Activated CD4-positive, alpha-beta T cell treated with anti-CD3 and anti-CD28 coated beads, Interleukin-2, amount 50 U/mL, for 48 hours (primary cell): ENCODE data around the gene SEMA5B.
A peak's percentile ranks its signal among the peaks of the same experiment; 100 is the strongest.

ENCODE experiments used
- DNase-seq, 2 experiments: peaks; one replicate each; pipeline ENCODE4 v3.0.0-alpha.2; 2020

SEMA5B gene

DNA sequence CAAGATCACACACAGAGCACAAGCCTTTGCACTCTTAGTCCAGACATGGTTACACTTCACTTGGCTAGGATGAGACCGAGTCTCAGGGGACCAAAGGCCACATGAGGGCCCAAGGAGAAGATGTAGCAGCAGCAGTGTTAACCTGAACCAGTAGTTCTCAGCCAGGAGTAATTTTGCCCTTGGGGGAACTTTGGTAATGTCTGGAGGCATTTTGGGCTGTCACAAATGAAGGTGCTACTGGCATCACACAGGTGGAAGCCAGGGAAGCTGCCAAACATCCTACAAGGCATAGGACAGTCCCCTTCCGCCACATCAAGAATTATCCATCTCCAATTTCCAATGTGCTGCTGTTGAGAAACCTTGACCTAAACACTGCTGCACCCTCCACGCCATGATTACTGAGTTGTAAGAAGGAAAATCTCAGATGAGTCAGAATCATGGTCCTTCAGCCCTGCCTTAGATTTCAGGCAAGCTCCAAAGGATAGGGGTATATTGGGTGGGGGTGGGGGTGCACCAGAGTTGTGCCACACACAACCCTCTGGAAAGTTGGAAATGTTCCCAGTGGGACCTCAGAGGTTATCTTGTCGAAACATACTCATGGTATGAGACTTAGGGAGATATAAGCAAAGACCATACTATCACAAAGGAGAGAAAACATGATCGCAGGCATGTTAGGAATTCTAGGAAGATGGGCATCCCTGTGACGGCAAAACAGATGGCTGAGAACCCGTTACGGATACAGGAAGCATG lies 36.2 kb downstream of the SEMA5B start:
- DNase-seq = no peak

DNA sequence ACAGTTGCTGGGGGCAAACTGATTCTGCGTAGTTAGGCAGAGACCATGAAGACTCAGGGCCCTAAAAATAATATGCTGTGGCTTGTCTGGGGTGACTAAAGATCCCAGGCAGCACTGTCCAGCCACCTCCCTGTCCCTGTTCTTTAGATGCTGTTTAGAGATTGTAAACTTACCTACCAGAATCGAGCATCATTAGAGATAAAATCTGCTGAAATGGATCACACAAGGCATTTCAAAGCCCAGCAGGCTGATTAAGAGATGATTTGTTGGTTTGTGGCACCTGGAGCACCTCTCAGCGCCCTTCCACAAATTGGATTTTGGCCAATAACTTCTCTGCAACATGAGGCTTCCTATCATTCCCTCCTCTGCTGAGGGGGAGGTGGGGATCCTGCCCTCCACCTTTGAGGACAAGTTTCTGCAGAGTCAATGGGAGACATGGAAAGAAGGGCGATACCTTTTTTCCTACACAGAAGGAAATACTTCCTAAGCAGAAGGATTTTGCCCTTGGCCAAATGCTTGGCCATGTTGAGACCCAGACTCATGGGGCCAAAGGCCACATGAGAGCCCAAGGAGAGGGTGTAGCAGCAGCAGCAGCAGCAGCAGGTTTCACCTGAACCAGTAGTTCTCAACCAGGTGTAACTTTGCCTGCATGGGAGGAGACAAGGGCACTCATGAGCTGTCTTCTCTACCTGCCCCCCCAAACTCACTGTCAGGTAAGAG lies 37.5 kb downstream of the SEMA5B start:
- no peak for DNase-seq

DNA sequence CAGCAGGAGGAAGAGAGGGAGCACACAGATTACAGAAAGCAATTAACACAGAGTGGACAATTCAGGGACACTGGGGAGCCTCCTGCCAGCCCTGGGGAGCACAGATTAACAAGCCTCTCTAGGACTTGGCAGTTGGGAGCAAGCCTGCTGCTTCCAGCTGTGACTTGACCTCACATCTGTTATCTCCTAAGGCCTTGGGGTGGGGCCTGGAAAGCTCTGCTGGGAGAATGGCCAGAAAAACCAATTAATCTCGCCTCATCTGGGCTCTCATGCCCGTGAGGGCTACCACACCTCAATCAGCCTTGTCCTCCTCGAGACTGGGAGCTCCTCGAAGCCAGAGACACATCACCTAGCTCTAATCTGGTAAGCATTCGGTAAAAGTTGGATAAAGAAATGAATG lies 39.1 kb downstream of the SEMA5B start:
- no peak for DNase-seq

DNA sequence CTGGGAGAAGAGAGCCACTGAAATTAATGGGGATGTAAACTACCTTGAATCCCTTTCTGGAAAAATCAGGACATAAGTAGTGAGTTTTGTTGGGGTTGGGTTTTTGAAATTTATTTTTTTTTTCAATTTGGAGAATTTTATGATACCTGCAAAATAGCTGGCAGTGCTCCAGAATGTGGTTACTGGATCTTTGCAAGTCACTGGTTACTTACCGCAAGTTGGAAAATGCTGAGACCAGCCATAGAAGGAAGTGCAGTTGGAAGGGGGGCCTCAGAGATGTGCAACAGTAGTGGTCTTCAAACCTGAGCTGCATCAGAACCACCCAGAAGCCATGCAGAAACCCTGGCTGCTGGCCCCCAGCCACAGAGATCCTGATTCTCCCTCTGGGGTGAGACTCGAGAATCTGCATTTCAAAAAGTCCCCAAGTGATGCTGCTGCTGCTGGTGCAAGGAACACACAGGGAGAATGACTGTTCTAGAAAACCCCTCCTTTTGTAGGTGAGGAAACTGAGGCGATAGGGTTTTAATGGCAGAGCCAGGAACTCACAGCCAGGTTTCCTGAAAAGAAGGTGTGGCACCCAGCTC lies 39.7 kb downstream of the SEMA5B start:
- DNase-seq = no peak

DNA sequence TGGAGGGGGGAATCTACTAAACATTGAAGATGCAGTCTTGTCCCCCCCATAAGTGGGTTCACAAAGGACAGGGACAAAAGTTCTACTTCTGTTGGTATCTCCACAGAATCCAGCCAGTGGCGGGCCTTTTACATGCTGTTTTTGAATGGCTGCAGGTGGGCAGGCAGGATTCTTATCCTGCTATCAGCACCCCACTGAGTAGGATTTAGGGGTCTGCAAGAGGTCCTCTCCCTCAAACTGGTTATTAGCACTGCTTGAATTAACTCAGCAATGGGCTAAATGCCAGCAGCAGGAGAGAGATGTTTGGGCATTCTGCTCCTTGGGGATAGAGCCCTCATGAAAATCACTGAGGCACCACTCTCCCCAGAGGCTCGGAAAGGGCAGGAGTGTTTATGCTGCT lies 40.3 kb downstream of the SEMA5B start:
- no peak for DNase-seq

DNA sequence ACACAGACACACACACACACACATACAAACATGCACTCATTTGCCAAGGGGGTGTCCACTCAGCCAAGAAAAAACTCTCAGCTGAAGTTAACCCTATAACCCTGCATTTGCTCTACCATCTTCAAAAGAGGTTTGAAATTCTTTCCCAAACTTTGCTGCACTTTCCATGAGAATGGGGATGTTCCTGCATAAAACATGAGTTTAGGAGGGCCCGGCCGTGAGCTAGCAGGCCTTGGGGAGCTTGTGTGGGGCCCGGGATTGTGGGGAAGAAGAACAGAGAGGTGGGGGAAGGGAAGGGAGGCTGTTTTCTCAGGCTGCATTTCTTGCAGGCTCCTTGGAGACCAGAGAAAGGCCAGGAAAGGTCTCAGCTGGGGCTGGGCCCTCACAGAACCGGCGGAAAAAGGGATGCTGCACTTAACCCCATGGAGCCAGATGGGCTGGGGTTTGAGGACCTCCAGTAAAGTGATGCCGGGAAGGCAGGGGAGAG lies 40.8 kb downstream of the SEMA5B start:
- no peak for DNase-seq

DNA sequence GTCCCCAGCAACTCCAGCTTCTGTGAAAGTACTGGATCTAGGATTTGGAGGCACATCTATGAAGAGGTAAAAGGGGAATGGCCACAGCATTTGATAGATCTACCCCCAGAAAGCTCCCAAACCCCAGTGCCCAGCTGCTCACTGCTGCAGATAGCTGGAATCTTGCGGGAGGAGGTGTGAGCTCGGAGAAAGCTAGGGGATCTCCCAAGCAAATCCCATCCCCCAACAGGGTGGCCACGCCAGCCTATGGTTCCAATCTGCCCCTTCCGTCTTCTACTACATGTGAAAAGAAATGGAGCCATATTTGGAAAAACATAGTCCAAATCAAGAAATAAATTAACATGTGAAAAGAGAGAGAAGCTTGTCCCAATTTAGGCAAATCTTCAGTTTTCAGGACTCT lies 42.0 kb downstream of the SEMA5B start:
- no peak for DNase-seq

DNA sequence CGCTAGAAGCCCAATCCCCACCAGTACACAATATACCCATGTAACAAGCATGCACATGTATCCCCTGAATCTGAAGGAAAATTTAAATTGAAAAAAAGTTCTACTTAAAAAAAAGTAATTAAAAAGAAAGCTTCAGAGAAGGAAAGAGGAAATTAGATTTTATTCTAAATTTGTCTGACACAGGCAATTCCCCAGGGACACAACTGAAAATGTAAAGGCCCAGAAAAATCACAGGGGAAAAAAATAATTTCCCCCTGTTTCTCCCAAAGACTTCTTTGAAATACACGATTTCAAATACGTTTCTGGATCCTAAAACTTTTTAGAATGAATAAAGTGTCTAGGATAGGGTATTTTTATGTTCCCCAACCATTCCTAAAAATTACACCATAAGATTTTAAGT lies 42.9 kb downstream of the SEMA5B start:
- DNase-seq = no peak

DNA sequence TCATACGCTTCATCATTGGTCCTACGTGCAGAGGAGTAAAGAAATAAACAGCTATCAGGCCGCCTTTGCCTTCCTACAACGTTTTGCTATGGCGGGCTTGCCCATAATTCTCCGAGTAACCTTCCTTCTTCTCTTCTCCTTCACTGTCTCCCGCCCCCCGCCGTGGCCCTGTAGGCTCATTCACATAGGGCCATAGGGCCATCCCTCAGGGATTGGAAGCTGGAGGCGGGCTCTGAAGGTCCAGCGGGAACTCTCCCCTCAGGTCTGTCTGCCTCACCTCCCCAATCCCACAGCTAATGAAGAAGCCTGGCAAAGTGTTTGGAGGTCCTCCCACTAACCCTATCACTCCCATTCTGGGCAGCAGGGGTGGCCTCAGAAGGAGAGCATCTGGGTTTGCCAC lies 43.6 kb downstream of the SEMA5B start:
- DNase-seq = no peak

DNA sequence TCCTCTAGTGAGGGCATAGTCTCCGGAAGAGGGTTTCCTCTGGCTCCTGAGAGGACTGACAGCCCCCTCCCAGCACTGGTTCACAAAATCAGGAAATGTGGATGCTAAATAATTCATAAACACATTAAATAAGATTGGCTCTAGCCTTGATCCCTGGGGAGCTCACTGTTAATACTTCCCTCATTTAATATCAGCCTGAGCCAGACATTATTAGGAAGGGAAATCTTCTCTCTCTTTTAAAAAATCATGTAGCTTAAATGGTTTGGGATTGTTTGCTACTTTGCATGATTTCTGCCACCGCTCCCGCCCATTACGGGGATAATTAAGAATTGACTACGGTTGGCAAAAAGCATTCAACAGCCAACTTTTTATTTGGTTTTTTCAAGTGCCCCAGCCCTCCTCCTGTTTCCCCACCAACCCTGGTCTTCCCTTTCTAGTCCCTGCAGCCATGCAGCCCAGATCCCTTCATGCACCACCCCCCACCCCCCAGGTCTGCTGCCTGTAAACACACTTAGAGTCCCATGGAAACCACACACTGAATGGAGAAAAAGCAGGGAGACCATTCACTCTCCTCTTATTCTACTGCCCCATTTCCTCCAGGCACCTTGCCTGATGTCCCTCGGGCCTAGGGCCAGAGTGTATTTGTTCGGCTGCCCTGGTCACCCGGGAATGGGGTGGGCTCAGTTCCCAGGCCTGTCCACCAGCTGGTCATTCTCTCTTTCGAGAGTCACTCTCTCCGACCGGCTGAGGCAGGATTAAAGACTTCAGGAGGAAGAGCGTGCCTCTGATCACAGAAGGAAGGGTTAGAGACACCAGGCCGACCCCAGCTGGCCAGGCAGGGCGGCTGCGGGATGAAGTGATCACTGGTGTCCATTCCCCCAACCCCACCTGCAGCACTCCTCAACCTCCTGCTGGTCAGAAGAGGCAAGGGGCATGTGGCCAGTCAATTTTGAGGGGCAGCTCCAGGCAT lies 45.1 kb downstream of the SEMA5B start:
- no peak for DNase-seq

DNA sequence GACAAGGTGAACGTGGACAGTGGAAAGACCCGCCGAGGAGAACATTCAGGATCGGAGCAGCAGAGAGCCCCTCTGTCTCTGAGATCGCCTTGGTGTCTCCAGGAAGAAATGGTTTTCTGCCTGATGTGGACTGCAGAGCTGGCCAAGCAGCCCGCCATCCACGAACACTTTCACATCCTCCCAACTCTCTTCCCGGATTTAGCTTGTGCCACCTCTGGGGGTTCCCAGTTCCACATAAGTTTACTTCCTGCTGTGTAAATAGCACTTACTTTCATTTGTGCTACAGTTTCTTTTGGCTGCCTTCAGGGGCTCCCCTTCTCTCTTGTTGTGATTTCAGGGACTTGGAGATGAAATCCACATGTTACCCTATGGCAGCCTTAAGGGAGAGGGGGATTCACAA lies 48.4 kb downstream of the SEMA5B start:
- no peak for DNase-seq

DNA sequence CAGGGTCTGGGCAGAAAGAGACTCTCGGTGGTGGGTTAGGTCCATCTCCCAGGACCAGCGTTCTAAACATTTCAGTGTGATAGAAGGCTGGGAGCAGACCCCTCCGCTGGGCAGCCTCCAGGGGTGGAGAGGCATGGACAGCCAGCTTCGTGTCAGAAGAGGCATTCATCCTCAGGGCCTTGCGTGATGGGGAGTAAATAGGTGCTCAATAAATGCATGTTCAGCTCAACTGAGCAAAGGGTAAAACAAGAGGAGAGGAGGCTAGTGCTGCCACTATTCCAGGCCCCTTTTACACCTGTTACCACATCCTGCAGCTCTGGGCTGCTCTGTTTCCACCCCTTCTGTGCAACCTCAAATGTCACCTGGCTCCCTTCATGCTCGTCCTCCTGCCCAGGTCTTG lies 49.0 kb downstream of the SEMA5B start:
- no peak for DNase-seq

DNA sequence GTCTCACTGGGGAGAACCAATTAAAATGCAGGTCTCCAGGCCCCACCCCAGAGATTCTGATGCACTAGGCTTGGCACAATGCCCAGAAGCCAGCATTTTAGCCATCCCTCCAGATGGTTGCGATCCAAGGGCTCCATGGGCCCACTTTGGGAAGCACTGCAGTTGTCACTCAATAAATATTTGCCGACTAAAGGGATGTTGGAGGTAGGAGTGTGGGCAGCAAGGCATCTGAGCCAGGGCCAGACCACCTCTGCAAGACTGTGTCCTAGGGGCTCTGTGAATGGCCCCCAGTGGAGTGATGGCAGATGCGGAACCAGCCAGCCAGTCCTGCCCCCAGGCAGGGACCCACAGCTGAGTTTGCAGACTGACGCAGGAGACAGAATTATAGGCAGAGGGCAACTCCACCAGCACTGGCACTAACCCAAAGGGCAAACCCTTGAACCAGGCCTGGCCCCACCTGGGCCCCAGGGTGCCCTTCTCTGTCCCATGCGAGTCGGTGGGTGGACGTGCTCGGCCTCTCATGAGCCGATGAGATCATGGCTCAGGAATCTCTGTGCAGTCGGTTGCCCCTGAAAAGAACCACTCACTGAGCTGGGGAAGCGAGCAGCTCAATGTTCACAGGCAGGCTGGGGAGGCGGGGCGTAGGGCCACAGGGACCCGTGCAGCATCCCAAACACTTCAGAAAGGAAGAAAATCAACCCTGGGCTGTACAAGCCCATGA lies 49.7 kb downstream of the SEMA5B start:
- DNase-seq = no peak

DNA sequence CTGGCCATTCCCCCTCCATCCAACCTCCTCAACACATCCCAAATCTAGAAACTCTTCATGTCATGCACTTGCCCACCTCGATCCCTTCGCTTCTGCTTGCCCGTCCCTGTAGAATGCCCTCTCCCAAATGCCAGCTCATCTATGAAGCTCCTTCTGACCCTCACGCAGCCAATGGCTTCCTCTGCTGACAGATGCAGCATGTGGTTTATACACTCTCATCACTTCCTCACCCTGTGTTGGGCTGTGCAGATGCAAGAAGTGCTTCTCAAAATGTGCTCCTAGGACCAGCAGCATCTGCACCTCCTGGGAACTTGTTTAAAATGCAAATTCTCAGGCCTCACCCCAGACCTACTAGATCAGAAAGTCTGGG lies 51.7 kb downstream of the SEMA5B start:
- peak; percentile 11 to 12 for DNase-seq

DNA sequence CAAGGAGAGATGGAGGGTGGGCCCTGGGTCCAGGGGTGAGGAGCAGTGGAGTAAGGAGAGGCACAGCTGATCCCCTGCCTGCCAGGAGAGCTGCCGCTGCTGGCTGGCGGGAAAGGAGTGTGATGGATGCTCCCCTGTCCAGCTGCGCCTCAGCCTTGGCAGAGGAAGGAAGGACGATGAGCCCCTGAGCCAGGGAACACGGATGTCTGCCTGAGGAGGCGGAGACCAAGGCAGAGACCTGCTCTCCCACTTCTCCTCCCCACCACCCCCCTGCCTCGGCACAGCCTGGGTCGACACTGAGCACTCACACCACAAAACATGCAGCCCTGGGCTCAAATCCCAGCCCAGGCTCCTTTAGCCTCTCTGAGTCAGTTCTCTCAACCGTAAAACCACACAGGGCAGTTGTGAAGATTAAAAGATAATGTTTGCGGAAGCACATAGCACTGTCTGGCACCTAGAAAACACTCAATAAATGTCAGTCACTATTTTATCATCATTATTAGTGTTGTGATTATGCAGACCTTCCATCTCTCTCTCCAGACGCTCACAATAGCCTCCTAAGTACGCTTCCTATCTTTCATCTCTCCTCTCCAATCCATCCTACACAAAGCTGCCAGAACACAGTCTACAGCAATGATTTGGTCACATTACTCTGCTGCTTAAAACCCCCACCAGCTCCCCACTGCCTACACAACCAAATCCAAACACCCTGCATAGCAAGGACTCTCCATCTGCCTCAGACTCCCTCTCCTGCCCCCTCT lies 52.2 kb downstream of the SEMA5B start:
- peak in 1 of 2 experiments; percentile 15 for DNase-seq

DNA sequence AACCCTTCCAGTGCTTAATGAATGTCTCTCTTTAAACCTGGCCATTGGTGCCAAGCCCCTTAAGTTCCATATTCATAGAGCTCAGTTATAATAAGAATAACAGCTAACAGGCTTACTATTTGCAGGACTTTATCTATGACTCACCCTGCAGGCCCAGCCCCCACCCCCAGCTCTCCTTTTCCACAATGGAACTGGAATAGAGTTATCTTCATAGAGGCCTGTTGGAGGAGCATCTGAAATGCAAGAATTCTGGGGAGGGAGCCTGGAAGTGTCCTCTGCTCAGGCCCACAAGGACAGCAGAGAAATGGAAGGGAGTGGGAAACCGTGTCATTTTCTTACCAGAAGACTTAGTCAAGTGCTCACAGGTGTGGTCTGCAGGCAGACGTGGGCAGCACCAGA lies 52.8 kb downstream of the SEMA5B start:
- no peak for DNase-seq

DNA sequence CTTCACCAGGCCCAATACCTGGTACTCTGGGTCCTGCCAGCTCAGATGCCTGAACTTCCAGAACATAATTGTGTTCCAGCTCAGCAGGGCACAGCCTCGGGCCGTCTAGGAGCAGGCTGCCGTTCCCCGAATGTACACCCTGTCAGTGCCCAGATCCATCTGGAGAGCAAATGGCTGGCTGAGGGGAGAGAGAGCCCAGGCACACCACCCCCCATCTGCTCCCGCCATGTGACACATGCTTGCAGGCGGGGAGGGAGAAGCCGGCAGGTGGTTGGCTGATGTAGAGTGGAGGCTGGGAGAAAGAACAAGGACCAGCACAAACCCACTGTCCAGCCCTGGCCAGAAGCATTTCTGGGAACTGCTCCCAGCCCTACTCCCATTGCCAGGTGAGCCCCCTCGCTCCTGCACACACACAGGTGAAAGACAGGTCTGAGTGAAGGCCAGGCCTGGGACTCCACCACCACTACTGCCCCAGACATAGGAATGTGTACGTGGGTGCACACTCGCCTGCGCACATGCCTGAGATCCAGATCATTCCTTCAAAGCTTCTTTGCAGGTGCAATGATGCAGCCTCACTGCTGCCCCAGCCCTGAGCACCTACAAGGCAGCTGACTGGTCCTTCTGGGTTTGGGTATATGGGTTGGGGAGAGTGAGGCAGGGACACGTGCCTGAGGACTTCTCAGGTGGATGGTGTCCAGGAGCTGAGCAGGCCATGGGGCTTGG lies 53.5 kb downstream of the SEMA5B start:
- no peak for DNase-seq

DNA sequence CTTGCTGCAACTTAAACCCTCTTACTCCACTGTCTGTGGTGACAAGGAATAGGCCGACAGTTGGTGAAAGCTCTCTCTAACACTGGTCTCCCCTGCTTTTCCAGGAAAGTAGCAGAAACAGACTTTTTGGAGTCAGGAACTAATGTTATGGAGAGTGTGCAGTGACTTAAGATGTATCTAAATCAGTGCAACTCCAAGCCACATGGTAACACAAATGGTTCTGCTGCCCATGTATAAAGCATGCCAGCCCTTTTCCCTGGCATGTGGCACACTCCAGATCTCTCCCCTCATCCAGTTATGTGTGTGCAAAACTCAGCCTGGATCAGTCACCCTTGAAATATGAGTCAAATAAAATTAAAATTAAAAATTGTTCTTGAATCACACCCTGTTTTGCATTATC lies 55.4 kb downstream of the SEMA5B start:
- DNase-seq = no peak

DNA sequence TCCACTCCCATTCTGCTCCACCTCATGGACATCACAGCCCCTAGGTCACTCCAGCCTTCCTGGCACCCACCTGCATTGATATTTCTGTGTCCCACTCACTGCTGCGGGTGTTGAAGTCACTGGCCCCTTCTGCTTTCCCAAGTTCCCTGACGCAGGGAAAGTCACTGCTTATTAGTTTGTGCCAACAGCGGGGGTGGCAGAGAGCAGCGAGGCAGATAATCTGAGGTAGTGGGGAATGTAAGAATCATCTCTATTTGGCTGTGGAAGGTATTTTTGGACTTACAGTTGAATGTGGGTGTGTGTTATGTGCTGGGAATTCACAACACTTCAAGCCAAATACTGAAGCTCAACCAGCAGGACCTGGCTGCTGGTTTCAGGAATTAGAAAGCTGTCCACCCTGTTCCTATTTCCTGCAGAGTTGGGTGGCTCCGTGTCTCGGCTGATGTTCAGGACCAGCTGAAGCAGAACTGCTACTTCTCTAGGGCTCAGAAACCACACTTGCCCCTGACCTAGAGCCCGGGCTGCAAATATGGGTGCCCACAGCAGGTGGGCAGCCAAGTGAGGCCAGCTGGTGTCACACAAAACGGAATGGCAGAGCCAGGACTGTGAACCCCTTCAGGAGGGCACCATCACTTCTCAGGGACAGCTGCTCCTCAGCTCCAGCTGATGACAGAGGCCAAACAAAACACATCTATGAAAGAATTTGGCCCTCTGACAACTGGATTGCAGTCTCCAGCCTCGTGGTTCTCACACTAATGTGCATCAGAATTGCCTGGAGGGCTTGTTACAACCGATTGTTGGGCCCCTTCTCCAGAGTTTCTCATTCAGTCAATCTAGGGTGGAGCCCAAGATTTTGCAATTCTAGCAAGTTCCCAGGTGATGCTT lies 57.7 kb downstream of the SEMA5B start:
- DNase-seq = no peak

DNA sequence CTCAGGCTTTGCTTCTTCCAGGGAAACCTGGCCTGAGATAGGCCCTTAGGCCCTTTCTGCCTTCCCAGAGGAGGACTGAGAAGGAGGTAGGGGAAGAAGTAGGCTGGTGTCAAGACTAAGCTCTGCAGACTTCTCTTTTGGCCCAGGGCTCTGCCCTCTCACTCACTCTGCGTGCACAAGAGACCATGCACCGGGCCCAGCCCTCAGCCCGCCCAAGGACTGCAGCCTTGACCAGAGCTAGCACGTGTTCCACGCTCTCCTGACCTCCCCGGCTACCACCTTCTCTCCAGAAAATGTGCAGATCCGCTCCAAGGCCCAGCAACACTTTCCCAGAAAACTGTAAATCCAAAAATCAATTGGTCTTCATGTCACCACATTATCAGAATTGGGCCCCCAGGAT lies 59.8 kb downstream of the SEMA5B start:
- no peak for DNase-seq
